ENCODE data around the gene GRK5. TPM values are rescaled to one million over a fixed set of nuclear protein-coding genes. Genes with fewer than 3 reads are reported as not detected.

The GRK5 gene
- total and polyA plus RNA-seq, 3 experiments from 2014 or later: 7.7 to 13.8 (median 13.6) TPM

DNA sequence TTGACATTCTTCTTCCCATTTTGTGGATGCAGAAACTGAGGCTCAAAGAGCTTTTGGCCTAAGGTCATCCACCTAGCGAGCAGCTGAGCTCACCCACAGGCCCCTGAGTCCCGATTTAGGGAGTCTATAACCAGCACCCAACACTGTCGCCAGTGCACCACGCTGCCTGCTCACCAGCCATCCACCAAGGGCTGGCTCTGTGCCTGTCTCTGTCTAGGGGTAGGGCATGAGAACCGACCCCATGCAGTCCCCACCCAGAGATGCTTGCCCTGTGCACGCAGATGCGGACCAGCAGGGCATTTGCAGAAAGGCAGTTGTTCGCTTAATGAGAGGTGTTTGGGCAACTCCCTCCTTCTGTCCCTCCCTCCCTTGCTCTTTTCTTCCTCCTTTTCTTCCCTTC lies 97.2 kb downstream of the GRK5 start:
- peak overlapping the region in 3 of 7 donors; percentile 26 to 54 (median 28) for H3K4me3 Mint-ChIP-seq
- POLR2A ChIA-PET: no interaction called here
- DNase-seq: no peak

DNA sequence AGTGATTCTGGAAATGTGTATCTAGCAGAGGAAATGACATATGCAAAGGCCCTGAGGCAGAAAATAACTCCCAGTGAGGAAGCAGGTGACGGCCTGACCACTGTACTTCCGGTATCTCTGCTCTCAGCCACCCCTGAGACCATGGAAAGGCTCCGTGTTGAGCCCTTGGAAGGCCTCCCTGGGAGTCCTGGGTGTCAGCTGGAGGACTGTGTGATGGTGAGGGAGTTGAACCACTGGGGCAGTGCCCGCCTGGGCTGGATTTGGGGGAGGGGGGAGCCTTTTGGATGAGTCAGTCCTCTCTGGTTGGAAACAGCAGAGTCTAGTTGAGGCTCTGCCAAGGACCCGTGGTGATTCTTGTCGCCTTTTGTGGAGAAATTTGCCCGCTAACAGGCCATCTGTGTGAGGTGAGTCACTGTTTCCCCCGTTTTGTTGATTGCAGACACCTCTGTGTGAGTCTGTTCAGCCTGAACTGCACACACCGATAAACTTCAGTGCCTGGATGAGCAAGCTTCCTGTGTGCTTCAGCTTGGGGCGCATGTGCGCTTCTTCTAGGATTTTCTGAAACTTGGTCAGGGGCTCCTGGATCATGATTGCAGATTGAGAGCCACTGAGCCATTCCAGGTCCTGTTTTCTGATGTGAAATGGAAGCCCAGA lies 98.6 kb downstream of the GRK5 start:
- Histone ChIP-seq H3K4me3 (ENCODE audit: low read length) (peak overlapping the region; percentile 70), H3K36me3 (ENCODE audit: insufficient read depth, low read length) (no peaks in the 10 kb centered on the region), H3K9me3 (ENCODE audit: low read length) (no peaks in the 10 kb centered on the region), H3K27me3 (ENCODE audit: insufficient read depth, low read length, poor library complexity, severe bottlenecking) (no peaks in the 10 kb centered on the region), H3K27ac (ENCODE audit: low read depth, low read length) (peak overlapping the region; percentile 83), H3K4me1 (ENCODE audit: insufficient read depth, low read length) (peaks cover 66% of the 10 kb centered on the region)
- H3K27me3 Mint-ChIP-seq: peaks cover 0 to 7% of the 10 kb centered on the region in 2 donors
- peaks cover 0 to 1% (median 0%) of the 10 kb centered on the region in 5 donors for H3K9me3 Mint-ChIP-seq
- H3K4me3 Mint-ChIP-seq: peak overlapping the region; percentile 73 to 95 (median 90)
- CTCF ChIA-PET: interaction anchor here (0.9 to 9.4 kb wide), 17 partner anchors 11 to 184 kb away, joined by 3 to 112 read pairs (median 4); partner anchors contain the start of gene GRK5
- DNase-seq: peak; percentile 68 to 96 (median 74)
- peaks cover 61 to 79% (median 64%) of the 10 kb centered on the region in 3 donors for H3K4me1 Mint-ChIP-seq
- no peaks in the 10 kb centered on the region for H3K36me3 Mint-ChIP-seq
- POLR2A ChIA-PET: interaction anchor here (0.6 to 2.9 kb wide), 6 partner anchors 10 to 210 kb away, joined by 4 to 18 read pairs (median 8); partner anchors contain the start of gene GRK5
- H3K27ac Mint-ChIP-seq: peak overlapping the region; percentile 92 to 98 (median 98)

More for the DNA sequence above, 97.2 kb downstream of the GRK5 start:
- no peak overlapping the region for H3K27ac ChIP-seq (ENCODE audit: low read depth, low read length)
- CTCF ChIA-PET: interaction anchor here (0.8 to 9.4 kb wide), 4 partner anchors 12 to 165 kb away, joined by 3 to 112 read pairs (median 3); partner anchors contain the start of gene GRK5
- no peak overlapping the region for H3K4me3 ChIP-seq (ENCODE audit: low read length)
- peaks cover 0 to 7% of the 10 kb centered on the region in 2 donors for H3K27me3 Mint-ChIP-seq
- no peaks in the 10 kb centered on the region for H3K36me3 ChIP-seq (ENCODE audit: insufficient read depth, low read length)
- H3K27ac Mint-ChIP-seq: peak overlapping the region in 7 of 8 donors; percentile 83 to 98 (median 97)
- H3K4me1 Mint-ChIP-seq: peaks cover 72 to 83% (median 77%) of the 10 kb centered on the region in 3 donors
- peaks cover 80% of the 10 kb centered on the region for H3K4me1 ChIP-seq (ENCODE audit: insufficient read depth, low read length)
- H3K9me3 Mint-ChIP-seq: peaks cover 0 to 1% (median 0%) of the 10 kb centered on the region in 5 donors
- no peaks in the 10 kb centered on the region for H3K9me3 ChIP-seq (ENCODE audit: low read length)
- no peaks in the 10 kb centered on the region for H3K27me3 ChIP-seq (ENCODE audit: insufficient read depth, low read length, poor library complexity, severe bottlenecking)
- H3K36me3 Mint-ChIP-seq: no peaks in the 10 kb centered on the region

DNA sequence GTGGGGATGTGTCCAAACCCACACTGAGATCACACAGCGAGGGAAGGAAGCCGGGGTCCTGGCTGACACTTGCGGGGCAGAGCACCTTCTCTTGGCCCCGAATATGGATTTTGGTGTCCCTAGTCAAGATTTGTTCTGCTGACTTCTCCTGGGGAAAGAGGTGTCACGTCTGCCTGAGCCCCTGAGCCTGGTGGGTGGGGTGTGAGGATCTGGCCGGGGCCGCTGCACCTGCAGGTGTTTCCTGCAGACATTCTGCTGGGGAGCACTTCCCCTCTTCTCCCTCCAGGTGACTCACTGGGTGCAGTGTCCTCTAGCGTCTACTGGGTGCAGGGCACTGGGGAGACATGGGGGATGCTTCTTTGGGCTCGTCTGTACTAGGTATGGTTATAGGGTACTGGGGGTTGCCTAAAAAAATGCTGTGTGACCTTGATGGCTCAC lies 99.2 kb downstream of the GRK5 start:
- H3K27ac ChIP-seq (ENCODE audit: low read depth, low read length): peak overlapping the region; percentile 83
- H3K27me3 ChIP-seq (ENCODE audit: insufficient read depth, low read length, poor library complexity, severe bottlenecking): no peaks in the 10 kb centered on the region
- peak; percentile 59 to 88 (median 75) for DNase-seq
- no peaks in the 10 kb centered on the region for H3K36me3 Mint-ChIP-seq
- H3K9me3 ChIP-seq (ENCODE audit: low read length): no peaks in the 10 kb centered on the region
- H3K4me3 ChIP-seq (ENCODE audit: low read length): peak overlapping the region; percentile 70
- peaks cover 0 to 7% of the 10 kb centered on the region in 2 donors for H3K27me3 Mint-ChIP-seq
- H3K4me3 Mint-ChIP-seq: peak overlapping the region; percentile 73 to 95 (median 90)
- peaks cover 60% of the 10 kb centered on the region for H3K4me1 ChIP-seq (ENCODE audit: insufficient read depth, low read length)
- H3K4me1 Mint-ChIP-seq: peaks cover 56 to 76% (median 59%) of the 10 kb centered on the region in 3 donors
- ChIA-PET CTCF (interaction anchor here (0.6 to 9.4 kb wide), 20 partner anchors 10 to 183 kb away, joined by 3 to 112 read pairs (median 4); partner anchors contain the start of gene GRK5), POLR2A (interaction anchor here (0.6 to 2.9 kb wide), 5 partner anchors 35 to 209 kb away, joined by 7 to 18 read pairs (median 9); partner anchors contain the start of gene GRK5)
- peaks cover 0 to 1% (median 0%) of the 10 kb centered on the region in 5 donors for H3K9me3 Mint-ChIP-seq
- H3K36me3 ChIP-seq (ENCODE audit: insufficient read depth, low read length): no peaks in the 10 kb centered on the region
- H3K27ac Mint-ChIP-seq: peak overlapping the region; percentile 92 to 98 (median 98)

DNA sequence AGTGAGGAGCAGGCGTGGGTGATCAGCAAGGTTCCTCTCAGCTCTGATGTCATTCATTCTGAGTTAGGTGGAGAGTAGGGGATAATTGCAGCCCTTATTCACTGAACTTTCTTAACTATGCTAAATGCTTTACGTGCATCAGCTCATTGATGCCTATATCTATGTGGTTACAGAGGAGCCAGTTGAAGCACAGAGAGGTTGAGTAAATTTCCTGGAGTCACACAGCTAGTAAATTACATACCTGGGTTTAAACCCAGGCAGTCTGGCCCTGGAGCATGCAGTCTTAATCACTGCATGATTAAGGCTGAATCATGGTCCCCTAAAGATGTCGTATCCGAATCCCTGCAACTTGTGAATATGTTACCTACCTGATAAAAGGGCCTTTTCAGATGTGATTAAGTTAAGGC lies 99.6 kb downstream of the GRK5 start:
- Histone ChIP-seq H3K27me3 (ENCODE audit: insufficient read depth, low read length, poor library complexity, severe bottlenecking) (no peaks in the 10 kb centered on the region), H3K9me3 (ENCODE audit: low read length) (no peaks in the 10 kb centered on the region), H3K4me1 (ENCODE audit: insufficient read depth, low read length) (peaks cover 56% of the 10 kb centered on the region), H3K27ac (ENCODE audit: low read depth, low read length) (no peak overlapping the region), H3K4me3 (ENCODE audit: low read length) (peak overlapping the region; percentile 70), H3K36me3 (ENCODE audit: insufficient read depth, low read length) (no peaks in the 10 kb centered on the region)
- H3K27ac Mint-ChIP-seq: peak overlapping the region; percentile 92 to 98 (median 98)
- no peak for DNase-seq
- peak overlapping the region; percentile 73 to 95 (median 90) for H3K4me3 Mint-ChIP-seq
- peaks cover 0 to 1% (median 0%) of the 10 kb centered on the region in 5 donors for H3K9me3 Mint-ChIP-seq
- peaks cover 0 to 7% of the 10 kb centered on the region in 2 donors for H3K27me3 Mint-ChIP-seq
- H3K36me3 Mint-ChIP-seq: no peaks in the 10 kb centered on the region
- ChIA-PET CTCF (interaction anchor here (0.6 to 9.4 kb wide), 16 partner anchors 10 to 236 kb away, joined by 3 to 112 read pairs (median 5); partner anchors contain the start of genes GRK5 and RGS10), POLR2A (interaction anchor here (1.6 to 2.9 kb wide), 3 partner anchors 38 to 100 kb away, joined by 9 to 18 read pairs (median 13); partner anchors contain the start of gene GRK5)
- H3K4me1 Mint-ChIP-seq: peaks cover 51 to 71% (median 54%) of the 10 kb centered on the region in 3 donors

DNA sequence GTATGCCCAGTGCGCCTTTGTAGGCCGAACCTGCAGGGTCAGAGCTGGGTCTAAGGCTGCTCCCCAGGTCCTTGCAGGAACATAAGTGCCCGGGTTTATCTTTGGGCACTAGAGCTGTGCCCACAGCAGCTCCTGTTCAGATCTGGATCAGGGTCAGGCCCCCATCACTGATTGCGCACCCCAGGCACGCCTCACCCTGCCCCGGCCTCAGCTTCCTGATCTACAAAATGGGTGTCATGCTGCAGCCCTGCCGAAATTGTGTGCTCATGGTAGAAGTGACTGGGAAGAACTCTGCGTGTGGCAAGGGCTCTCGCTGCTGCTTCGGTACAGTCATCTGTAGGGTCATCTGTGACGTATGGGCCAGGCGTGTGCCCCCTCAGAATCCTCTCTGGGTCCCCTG lies 100.7 kb downstream of the GRK5 start:
- peak overlapping the region in 1 of 8 donors; percentile 92 for H3K27ac Mint-ChIP-seq
- peaks cover 51% of the 10 kb centered on the region for H3K4me1 ChIP-seq (ENCODE audit: insufficient read depth, low read length)

DNA sequence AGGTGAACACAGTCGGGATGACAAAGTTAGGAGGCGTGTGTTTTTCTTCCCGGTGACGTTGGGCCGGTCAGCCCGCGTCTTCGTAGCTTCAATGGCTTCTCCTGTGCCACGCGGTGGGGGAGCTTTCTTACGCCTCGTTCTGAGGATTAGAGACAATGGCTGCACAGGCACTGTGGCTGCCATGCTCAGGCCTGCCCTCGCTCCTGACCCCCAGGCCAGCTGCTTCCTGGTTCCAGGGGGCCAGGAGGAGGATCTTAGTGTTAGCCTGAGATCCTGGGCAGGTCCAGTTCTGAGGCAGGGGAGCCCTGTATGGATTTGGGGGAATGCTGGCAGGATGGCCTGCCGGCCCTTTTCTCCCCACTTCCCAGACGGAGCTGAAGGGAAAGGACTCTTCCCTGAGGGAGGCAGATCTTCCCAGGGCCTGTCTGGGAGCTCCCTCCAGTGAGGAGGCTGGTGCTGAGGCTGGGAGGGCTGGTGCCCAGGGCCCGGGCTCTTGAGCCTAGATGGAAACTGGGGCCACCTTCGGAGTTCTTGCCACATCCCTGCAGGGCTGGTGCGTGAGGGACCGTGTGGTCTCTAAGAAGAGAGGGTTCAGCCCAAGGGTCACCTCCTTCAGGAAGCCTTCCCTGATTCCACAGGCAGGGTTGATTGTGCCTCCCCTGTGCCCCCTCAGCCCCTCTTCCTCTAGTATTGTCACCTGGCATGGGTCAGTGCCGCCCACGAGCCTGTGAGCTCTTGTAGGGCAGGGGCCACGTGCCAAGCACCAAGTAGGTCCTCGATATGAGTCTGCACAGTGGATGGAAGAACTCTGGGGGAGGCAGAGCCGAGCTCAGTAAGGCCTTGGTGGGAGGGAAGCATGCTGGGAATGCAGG lies 101.4 kb downstream of the GRK5 start:
- Mint-ChIP-seq H3K36me3 (peaks cover 0 to 1% (median 0%) of the 10 kb centered on the region in 3 donors), H3K4me3 (peak overlapping the region in 1 of 7 donors; percentile 18), H3K9me3 (peaks cover 0 to 2% (median 0%) of the 10 kb centered on the region in 5 donors), H3K4me1 (peaks cover 51 to 71% (median 52%) of the 10 kb centered on the region in 3 donors), H3K27me3 (peaks cover 0 to 9% of the 10 kb centered on the region in 2 donors), H3K27ac (peak overlapping the region in 1 of 8 donors; percentile 44)
- H3K9me3 ChIP-seq (ENCODE audit: low read length): no peaks in the 10 kb centered on the region
- no peak for DNase-seq
- no peaks in the 10 kb centered on the region for H3K36me3 ChIP-seq (ENCODE audit: insufficient read depth, low read length)
- no peak overlapping the region for H3K27ac ChIP-seq (ENCODE audit: low read depth, low read length)
- no peaks in the 10 kb centered on the region for H3K27me3 ChIP-seq (ENCODE audit: insufficient read depth, low read length, poor library complexity, severe bottlenecking)
- ChIA-PET CTCF (interaction anchor here (0.7 to 9.4 kb wide), 3 partner anchors 100 to 235 kb away, joined by 3 to 112 read pairs (median 8); partner anchors contain the start of genes GRK5 and RGS10), POLR2A (interaction anchor here (0.5 to 1.1 kb wide), 2 partner anchors 98 to 416 kb away, joined by 3 read pairs; no protein-coding TSS in a partner anchor)
- H3K4me3 ChIP-seq (ENCODE audit: low read length): no peak overlapping the region
- peaks cover 51% of the 10 kb centered on the region for H3K4me1 ChIP-seq (ENCODE audit: insufficient read depth, low read length)

More for the DNA sequence above, 100.7 kb downstream of the GRK5 start:
- Histone ChIP-seq H3K9me3 (ENCODE audit: low read length) (no peaks in the 10 kb centered on the region), H3K36me3 (ENCODE audit: insufficient read depth, low read length) (no peaks in the 10 kb centered on the region), H3K27ac (ENCODE audit: low read depth, low read length) (no peak overlapping the region), H3K27me3 (ENCODE audit: insufficient read depth, low read length, poor library complexity, severe bottlenecking) (no peaks in the 10 kb centered on the region), H3K4me3 (ENCODE audit: low read length) (no peak overlapping the region)
- H3K36me3 Mint-ChIP-seq: peaks cover 0 to 1% (median 0%) of the 10 kb centered on the region in 3 donors
- DNase-seq: no peak
- H3K9me3 Mint-ChIP-seq: peaks cover 0 to 2% (median 0%) of the 10 kb centered on the region in 5 donors
- POLR2A ChIA-PET: interaction anchor here (2.9 kb wide), 1 partner anchor 101 kb away, joined by 18 read pairs; the partner anchor contains the start of gene GRK5
- peaks cover 0 to 9% of the 10 kb centered on the region in 2 donors for H3K27me3 Mint-ChIP-seq
- H3K4me3 Mint-ChIP-seq: no peak overlapping the region
- peaks cover 50 to 70% (median 51%) of the 10 kb centered on the region in 3 donors for H3K4me1 Mint-ChIP-seq
- CTCF ChIA-PET: interaction anchor here (3.2 to 9.4 kb wide), 2 partner anchors 99 to 235 kb away, joined by 8 to 112 read pairs; partner anchors contain the start of genes GRK5 and RGS10

DNA sequence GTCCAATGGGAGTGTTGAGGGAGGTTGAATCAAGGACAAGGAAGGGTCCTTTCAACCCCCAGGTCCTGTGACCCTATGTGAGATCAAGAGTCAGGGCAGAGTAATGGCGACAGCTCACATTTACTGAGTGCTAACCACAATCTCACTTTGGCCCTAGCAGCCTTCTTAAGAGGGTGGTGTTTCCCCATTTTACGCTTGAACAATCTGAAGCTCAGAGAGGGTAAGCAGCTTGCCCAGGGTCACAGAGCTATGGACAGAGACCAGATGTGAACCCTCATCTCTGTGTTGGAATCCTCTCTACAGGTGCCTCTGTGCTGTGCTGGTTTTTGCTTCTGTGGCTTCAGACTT lies 102.0 kb downstream of the GRK5 start:
- Histone ChIP-seq H3K9me3 (ENCODE audit: low read length) (no peaks in the 10 kb centered on the region), H3K36me3 (ENCODE audit: insufficient read depth, low read length) (no peaks in the 10 kb centered on the region), H3K27ac (ENCODE audit: low read depth, low read length) (no peak overlapping the region), H3K4me1 (ENCODE audit: insufficient read depth, low read length) (peaks cover 53% of the 10 kb centered on the region), H3K27me3 (ENCODE audit: insufficient read depth, low read length, poor library complexity, severe bottlenecking) (no peaks in the 10 kb centered on the region), H3K4me3 (ENCODE audit: low read length) (no peak overlapping the region)
- H3K4me1 Mint-ChIP-seq: peaks cover 52 to 73% (median 57%) of the 10 kb centered on the region in 3 donors
- peak overlapping the region in 1 of 7 donors; percentile 18 for H3K4me3 Mint-ChIP-seq
- H3K9me3 Mint-ChIP-seq: peaks cover 0 to 2% (median 0%) of the 10 kb centered on the region in 5 donors
- ChIA-PET POLR2A (interaction anchor here (1.1 kb wide), 1 partner anchor 98 kb away, joined by 3 read pairs; no protein-coding TSS in a partner anchor), CTCF (interaction anchor here (0.7 to 9.4 kb wide), 3 partner anchors 100 to 235 kb away, joined by 3 to 112 read pairs (median 8); partner anchors contain the start of genes GRK5 and RGS10)
- no peak for DNase-seq
- H3K27me3 Mint-ChIP-seq: peaks cover 0 to 9% of the 10 kb centered on the region in 2 donors
- peaks cover 0 to 1% (median 0%) of the 10 kb centered on the region in 3 donors for H3K36me3 Mint-ChIP-seq
- no peak overlapping the region for H3K27ac Mint-ChIP-seq

Measured in CD8-positive, alpha-beta memory T cell (primary cell).